ENCODE measurements around the gene CDH23.

CDH23 gene

DNA sequence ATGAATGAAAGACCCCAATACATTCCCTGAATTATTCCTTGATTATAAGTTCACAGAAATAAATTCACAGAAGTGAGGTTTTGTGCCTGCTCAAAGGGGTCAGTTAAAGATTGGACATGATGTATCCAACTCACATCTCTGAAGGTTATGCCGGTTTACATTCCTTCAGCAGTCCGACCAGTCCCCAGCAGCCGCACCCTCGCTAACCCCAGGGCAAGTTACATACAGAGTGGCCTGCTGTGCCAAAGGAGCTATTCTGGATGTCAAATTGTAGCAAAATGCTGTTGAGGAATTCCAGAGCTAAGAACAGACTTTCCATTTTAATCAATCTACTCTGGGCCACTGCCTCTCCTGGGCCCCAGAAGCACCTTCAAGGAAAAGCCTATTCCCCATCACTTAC, 434.0 kb downstream of the CDH23 start:
- H3K27me3 ChIP-seq (ENCODE audit: insufficient read depth, poor library complexity, severe bottlenecking), result no peaks in the 10 kb centered on the region
- H3K9me3 ChIP-seq (ENCODE audit: severe bottlenecking), result no peaks in the 10 kb centered on the region
- DNase-seq (ENCODE audit: low spot score), result no peak
- no peak overlapping the region for H3K4me3 ChIP-seq (ENCODE audit: severe bottlenecking)
- H3K36me3 ChIP-seq (ENCODE audit: low read depth), result peaks cover 69% of the 10 kb centered on the region
- H3K4me1 ChIP-seq (ENCODE audit: insufficient read depth, poor library complexity, severe bottlenecking), result peaks cover 10% of the 10 kb centered on the region
- no peak overlapping the region for H3K27ac ChIP-seq (ENCODE audit: poor library complexity, severe bottlenecking)
- TF ChIP-seq CTCF (IDR thresholded peaks at IDR 0.05; ENCODE audit: poor library complexity, severe bottlenecking), result no peak
- ATAC-seq (ENCODE audit: low read depth), result no peak

DNA sequence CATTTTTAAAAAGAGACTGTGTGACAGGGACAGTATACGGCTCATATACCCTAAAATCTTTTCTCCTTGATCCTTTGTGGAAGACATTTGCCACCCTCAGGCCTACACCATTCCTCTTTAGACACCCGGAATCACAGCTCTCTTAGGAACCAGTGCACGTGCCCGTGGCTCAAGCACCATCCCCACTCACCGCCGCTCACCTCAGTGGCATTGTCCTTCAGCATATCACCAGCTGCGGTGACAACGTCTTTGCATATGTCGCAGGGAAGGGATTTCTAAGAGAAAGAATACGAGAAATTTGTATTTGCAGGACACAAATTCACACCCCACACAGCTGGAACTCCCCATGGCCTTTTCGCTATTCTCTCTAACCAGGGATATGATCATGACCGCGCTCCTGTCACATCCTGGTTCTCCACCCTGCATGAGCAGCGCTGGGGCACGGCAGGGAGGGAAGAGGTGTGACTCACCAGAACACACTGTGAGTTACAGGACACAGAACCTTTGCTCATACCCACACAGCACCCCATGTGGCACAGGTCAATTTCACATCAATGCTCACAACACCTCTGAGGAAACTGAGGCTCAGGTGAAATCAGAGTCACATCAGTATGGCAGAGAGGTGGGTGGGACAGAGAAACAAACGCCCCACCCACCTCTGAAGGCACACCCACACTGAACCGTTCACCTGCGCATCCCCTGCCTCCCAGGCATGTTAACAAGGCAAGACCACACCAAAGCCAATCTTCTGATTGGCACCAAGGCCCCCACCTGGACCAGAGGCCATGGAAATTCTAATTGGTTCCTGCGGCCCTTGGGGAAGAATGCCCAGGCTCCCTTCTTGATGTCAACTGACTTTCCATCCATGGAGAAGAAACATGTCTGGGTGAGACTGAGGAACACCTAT, 435.2 kb downstream of the CDH23 start:
- peaks cover 57% of the 10 kb centered on the region for H3K36me3 ChIP-seq (ENCODE audit: low read depth)

DNA sequence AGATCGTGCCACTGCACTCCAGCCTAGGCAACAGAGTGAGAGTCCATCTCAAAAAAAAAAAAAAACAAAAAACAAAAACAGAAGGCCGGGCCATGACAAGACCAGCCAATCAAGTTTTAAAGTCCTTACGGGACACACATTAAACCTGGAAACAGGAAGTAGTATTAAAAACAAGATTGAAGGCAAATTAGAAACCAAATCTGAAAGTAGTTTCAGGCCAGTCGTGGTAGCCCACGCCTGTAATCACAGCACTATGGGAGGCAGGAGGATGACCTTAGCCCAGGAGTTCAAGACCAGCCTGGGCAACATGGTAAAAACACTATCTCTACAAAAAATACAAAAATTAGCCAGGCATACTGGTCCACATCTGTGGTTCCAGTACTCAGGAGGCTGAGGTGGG, 436.2 kb downstream of the CDH23 start:
- ATAC-seq (ENCODE audit: low read depth) (no peak), DNase-seq (ENCODE audit: low spot score) (no peak)
- Histone ChIP-seq H3K4me1 (ENCODE audit: insufficient read depth, poor library complexity, severe bottlenecking) (peaks cover 16% of the 10 kb centered on the region), H3K36me3 (ENCODE audit: low read depth) (peaks cover 51% of the 10 kb centered on the region), H3K27ac (ENCODE audit: poor library complexity, severe bottlenecking) (no peak overlapping the region), H3K4me3 (ENCODE audit: severe bottlenecking) (no peak overlapping the region), H3K27me3 (ENCODE audit: insufficient read depth, poor library complexity, severe bottlenecking) (no peaks in the 10 kb centered on the region), H3K9me3 (ENCODE audit: severe bottlenecking) (no peaks in the 10 kb centered on the region)
- TF ChIP-seq CTCF (IDR thresholded peaks at IDR 0.05; ENCODE audit: poor library complexity, severe bottlenecking), result no peak

More for the DNA sequence above, 435.2 kb downstream of the CDH23 start:
- H3K9me3 ChIP-seq (ENCODE audit: severe bottlenecking), result no peaks in the 10 kb centered on the region
- H3K4me3 ChIP-seq (ENCODE audit: severe bottlenecking), result no peak overlapping the region
- ATAC-seq (ENCODE audit: low read depth) (peak; percentile 99), DNase-seq (ENCODE audit: low spot score) (peak; percentile 79)
- peak; percentile 33 for TF ChIP-seq CTCF (IDR thresholded peaks at IDR 0.05; ENCODE audit: poor library complexity, severe bottlenecking)
- H3K4me1 ChIP-seq (ENCODE audit: insufficient read depth, poor library complexity, severe bottlenecking), result peaks cover 10% of the 10 kb centered on the region
- H3K27ac ChIP-seq (ENCODE audit: poor library complexity, severe bottlenecking), result peak overlapping the region; percentile 11
- H3K27me3 ChIP-seq (ENCODE audit: insufficient read depth, poor library complexity, severe bottlenecking), result no peaks in the 10 kb centered on the region

- ATAC-seq (ENCODE audit: low read depth) (no peak), DNase-seq (ENCODE audit: low spot score) (no peak)
- Histone ChIP-seq H3K9me3 (ENCODE audit: severe bottlenecking) (no peaks in the 10 kb centered on the region), H3K4me1 (ENCODE audit: insufficient read depth, poor library complexity, severe bottlenecking) (peaks cover 23% of the 10 kb centered on the region), H3K4me3 (ENCODE audit: severe bottlenecking) (no peak overlapping the region), H3K36me3 (ENCODE audit: low read depth) (peaks cover 44% of the 10 kb centered on the region), H3K27ac (ENCODE audit: poor library complexity, severe bottlenecking) (no peak overlapping the region), H3K27me3 (ENCODE audit: insufficient read depth, poor library complexity, severe bottlenecking) (no peaks in the 10 kb centered on the region)
- TF ChIP-seq CTCF (IDR thresholded peaks at IDR 0.05; ENCODE audit: poor library complexity, severe bottlenecking), result no peak
These were observed 437.0 kb downstream of the CDH23 start for GRCh38 chr10:71833451-71834342.
